ENCODE data around the gene ZNF813. TPM values are rescaled to one million over a fixed set of nuclear protein-coding genes. Genes with fewer than 3 reads are reported as not detected.

Gene ZNF813
- total RNA-seq, 1 donor from 2014 or later: 3.1 TPM

GRCh38 chr19:53519446-53519845, 51.9 kb downstream of the ZNF813 start:
- intact Hi-C loops (cut with micrococcal nuclease): no loop called here

DNA sequence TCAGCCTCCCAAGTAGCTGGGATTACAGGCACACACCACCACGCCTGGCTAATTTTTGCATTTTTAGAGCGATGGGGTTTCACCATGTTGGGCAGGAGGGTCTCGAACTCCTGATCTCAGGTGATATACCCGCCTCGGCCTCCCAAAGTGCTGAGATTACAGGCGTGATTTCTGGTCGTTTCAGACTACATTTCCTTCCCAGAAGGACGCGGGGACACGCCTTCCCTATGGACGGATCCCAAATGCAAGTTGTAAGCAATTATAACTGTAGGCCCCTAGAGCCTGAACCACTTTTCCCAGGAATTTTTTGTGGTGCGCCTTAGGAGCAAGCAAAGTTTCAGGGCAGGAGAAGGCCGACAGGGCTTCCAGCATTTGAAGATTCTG, 52.6 kb downstream of the ZNF813 start:
- intact Hi-C loops (cut with micrococcal nuclease): loop anchor here (1.0 to 5.0 kb wide), 7 partner anchors 17 to 361 kb away; partner anchors contain the start of genes MYADM, ZNF347 and ZNF765

GRCh38 chr19:53520547-53521372, 53.2 kb downstream of the ZNF813 start:
- intact Hi-C loops (cut with micrococcal nuclease): loop anchor here (1.0 to 5.0 kb wide), 8 partner anchors 16 to 362 kb away; partner anchors contain the start of genes MYADM, ZNF347, ZNF765 and ZNF813

GRCh38 chr19:53521373-53522202, 54.1 kb downstream of the ZNF813 start:
- intact Hi-C loops (cut with micrococcal nuclease): loop anchor here (1.0 to 5.0 kb wide), 6 partner anchors 15 to 363 kb away; partner anchors contain the start of genes MYADM, ZNF347 and ZNF813

DNA sequence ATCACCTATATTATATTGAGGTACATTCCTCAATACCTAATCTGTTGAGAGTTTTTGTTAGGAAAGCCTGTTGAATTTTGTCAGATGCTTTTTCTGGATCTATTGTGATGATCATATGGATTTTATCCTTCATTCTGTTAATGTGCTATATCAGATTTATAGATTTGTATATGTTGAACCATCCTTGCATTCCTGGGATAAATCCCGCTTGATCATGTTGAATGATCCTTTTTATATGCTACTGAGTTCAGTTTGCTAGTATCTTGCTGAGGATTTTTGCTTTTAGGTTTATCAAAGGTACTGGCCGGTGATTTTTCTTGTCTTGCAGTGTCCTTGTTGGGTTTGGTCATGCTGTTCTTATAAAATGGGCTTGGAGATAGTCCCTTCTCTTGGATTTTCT, 58.4 kb downstream of the ZNF813 start:
- intact Hi-C loops (cut with micrococcal nuclease): no loop called here

GRCh38 chr19:53530622-53531021, 63.1 kb downstream of the ZNF813 start:
- intact Hi-C loops (cut with micrococcal nuclease): no loop called here

GRCh38 chr19:53531457-53531856, 63.9 kb downstream of the ZNF813 start:
- intact Hi-C loops (cut with micrococcal nuclease): no loop called here

DNA sequence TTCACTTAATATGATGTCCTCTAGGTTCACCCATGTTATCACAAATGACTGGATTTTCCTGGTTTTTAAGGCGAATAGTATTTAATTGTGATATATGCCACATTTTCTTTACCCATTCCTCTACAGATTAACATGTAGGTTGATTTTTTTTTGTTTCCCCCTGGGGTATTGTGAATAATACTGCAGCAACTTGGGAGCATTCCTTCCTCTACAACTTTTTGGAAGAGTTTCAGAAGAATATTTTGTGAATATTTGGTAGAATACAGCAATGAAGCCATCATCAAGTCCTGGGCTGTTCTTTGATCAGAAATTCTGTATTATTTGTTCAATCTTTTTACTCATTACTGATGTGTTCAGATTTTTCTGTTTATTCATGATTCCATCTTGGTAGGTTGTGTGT, 64.8 kb downstream of the ZNF813 start:
- intact Hi-C loops (cut with micrococcal nuclease): no loop called here

GRCh38 chr19:53536225-53536548, 68.7 kb downstream of the ZNF813 start:
- intact Hi-C loops (cut with micrococcal nuclease): loop anchor here (2.0 kb wide), 1 partner anchor 15 kb away; no protein-coding TSS in a partner anchor

GRCh38 chr19:53537121-53537520, 69.6 kb downstream of the ZNF813 start:
- intact Hi-C loops (cut with micrococcal nuclease): loop anchor here (2.0 kb wide), 1 partner anchor 16 kb away; no protein-coding TSS in a partner anchor

DNA sequence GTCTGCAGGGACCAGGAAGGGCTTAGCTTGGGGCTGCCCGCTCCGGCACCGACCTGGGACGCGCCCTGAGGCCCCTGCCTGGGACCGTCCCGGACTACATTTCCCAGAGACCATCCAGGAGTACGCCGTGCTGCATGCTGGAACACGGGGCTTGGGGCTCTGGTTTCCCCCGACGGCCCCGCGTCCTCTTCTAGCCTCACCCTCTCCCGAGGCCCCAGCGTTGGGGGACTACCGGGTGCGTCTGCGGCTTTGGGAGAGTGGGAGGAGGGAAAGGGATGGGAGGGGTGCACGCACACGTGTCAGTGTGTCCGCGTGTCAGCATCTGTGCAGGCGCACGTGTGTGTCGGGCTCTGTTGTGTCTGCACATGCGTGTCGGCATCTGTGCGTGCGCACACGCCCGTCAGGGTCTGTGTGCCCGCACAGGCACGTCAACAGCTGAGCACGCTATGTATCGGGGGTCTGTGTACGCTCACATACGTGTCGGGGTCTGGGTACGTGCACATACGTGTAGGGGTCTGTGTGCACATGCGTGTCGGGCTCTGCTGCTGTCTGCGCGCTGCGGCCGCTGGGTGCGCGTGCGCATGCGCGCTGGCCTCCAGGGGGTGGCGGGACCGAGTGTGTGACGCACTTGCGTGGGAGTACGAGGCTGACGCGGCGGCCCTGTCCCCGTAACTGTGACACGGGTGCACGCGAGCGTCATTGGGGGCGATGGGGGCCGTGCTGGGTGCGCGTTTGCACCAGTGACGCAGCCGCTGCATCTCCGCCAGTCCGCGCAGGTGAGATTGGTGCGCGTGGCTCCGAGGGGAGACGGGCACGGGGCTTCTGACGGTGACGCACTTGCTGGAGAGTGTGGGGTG, 70.2 kb downstream of the ZNF813 start, which contains the start of gene ZNF331:
Gene ZNF331, plus strand, starts transcription at position 625 of the 857 bp plus-strand sequence. CDS start 31,232 bp downstream, outside the sequence.
- intact Hi-C loops (cut with micrococcal nuclease): loop anchor here (1.0 to 2.0 kb wide), 2 partner anchors 17 kb away; no protein-coding TSS in a partner anchor

- intact Hi-C loops (cut with micrococcal nuclease): loop anchor here (1.0 kb wide), 1 partner anchor 16 kb away; no protein-coding TSS in a partner anchor
These were observed 71.0 kb downstream of the ZNF813 start for GRCh38 chr19:53538378-53539109.

DNA sequence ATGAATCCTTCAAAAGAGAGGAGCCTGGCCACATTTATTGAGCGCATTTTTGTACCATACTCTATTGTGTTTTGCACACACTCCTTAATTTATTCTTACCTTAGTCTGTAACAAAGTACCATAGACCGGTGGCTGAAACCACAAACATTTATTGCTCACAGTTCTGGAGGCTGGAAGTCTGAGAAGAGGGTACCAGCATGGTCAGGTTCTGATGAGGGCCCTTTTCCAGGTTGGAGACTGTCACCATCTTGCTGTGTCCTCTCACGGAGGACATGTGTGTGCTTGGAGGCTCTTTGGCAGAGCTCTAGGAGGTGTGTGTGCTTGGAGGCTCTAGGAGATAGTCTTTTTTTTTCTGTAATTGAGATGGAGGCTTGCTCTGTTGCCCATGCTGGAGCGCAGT, 72.6 kb downstream of the ZNF813 start:
- intact Hi-C loops (cut with micrococcal nuclease): no loop called here

- intact Hi-C loops (cut with micrococcal nuclease): no loop called here
These were observed 74.4 kb downstream of the ZNF813 start for GRCh38 chr19:53541971-53542370.

- intact Hi-C loops (cut with micrococcal nuclease): no loop called here
These were observed 77.9 kb downstream of the ZNF813 start for GRCh38 chr19:53545271-53546065.
